ENCODE measurements around the gene HOXA7.

DNA sequence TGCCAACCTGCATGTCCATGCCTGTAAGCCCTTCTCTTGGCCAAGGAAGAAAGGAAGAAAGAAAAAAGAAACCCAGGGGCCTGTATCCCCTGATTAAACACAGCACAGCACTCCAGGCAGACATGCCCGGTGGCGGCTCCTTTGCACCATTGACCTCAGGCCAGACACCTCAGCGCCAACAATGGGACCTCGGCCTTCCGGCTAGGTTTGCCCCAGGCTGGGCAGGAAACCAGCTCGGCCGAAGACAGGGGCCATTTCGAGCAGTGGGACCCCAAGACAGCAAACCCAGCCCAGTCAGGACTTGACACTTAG lies 14.8 kb upstream of the HOXA7 start:
- TF ChIP-seq POLR2A (IDR thresholded peaks at IDR 0.05; ENCODE audit: low read depth, low read length) (no peak), GATA2 (IDR thresholded peaks at IDR 0.05; ENCODE audit: insufficient read depth, insufficient read length, low read depth, low read length) (peak; percentile 16), MYC (IDR thresholded peaks at IDR 0.05; ENCODE audit: low read depth, low read length) (no peak), EZH2 (IDR thresholded peaks at IDR 0.05; ENCODE audit: borderline replicate concordance, low read depth, low read length, severe bottlenecking) (no peak), POLR2AphosphoS5 (IDR thresholded peaks at IDR 0.05; ENCODE audit: insufficient read depth, low read depth, low read length) (peak; percentile 58)
- TF ChIP-seq, protein P1, sequence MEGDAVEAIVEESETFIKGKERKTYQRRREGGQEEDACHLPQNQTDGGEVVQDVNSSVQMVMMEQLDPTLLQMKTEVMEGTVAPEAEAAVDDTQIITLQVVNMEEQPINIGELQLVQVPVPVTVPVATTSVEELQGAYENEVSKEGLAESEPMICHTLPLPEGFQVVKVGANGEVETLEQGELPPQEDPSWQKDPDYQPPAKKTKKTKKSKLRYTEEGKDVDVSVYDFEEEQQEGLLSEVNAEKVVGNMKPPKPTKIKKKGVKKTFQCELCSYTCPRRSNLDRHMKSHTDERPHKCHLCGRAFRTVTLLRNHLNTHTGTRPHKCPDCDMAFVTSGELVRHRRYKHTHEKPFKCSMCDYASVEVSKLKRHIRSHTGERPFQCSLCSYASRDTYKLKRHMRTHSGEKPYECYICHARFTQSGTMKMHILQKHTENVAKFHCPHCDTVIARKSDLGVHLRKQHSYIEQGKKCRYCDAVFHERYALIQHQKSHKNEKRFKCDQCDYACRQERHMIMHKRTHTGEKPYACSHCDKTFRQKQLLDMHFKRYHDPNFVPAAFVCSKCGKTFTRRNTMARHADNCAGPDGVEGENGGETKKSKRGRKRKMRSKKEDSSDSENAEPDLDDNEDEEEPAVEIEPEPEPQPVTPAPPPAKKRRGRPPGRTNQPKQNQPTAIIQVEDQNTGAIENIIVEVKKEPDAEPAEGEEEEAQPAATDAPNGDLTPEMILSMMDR (IDR thresholded peaks at IDR 0.05; ENCODE audit: extremely low read depth in 1 of 2, insufficient read depth in 1 of 2, low read depth in 1 of 2, low read length in 2 of 2) = no peak
